GM19467 (cell line): ENCODE measurements around the gene CBX6.

Experiments
- ATAC-seq: cut with Tn5 transposase; IDR thresholded peaks from one replicate; pipeline ENCODE4 v1.9.1; 2021; ENCODE audit warnings: mild to moderate bottlenecking, moderate library complexity; ENCODE audit not compliant: unreplicated experiment

CBX6 gene

GRCh38 chr22:38823076-38823475, 48.9 kb downstream of the CBX6 start:
- no peak for ATAC-seq

GRCh38 chr22:38820020-38820419, 52.0 kb downstream of the CBX6 start:
- no peak for ATAC-seq

GRCh38 chr22:38819387-38819940, 52.6 kb downstream of the CBX6 start:
- ATAC-seq = no peak

GRCh38 chr22:38817196-38817595, 54.8 kb downstream of the CBX6 start:
- no peak for ATAC-seq

GRCh38 chr22:38815842-38816241, 56.2 kb downstream of the CBX6 start:
- no peak for ATAC-seq
